NCI-H187 treated with DMSO at 0.1 percent for 48 hours (cell line): ENCODE measurements around the gene CLCN1.
"Not testable (repeated sequence)": the region's sequence is repeated elsewhere in the genome, so short reads cannot be mapped to it uniquely, and the experiment has no call there.

Source experiments
- DNase-seq: peaks from one replicate; lab custom pipeline; 2025; lab: John Stamatoyannopoulos, UW

Gene CLCN1

DNA sequence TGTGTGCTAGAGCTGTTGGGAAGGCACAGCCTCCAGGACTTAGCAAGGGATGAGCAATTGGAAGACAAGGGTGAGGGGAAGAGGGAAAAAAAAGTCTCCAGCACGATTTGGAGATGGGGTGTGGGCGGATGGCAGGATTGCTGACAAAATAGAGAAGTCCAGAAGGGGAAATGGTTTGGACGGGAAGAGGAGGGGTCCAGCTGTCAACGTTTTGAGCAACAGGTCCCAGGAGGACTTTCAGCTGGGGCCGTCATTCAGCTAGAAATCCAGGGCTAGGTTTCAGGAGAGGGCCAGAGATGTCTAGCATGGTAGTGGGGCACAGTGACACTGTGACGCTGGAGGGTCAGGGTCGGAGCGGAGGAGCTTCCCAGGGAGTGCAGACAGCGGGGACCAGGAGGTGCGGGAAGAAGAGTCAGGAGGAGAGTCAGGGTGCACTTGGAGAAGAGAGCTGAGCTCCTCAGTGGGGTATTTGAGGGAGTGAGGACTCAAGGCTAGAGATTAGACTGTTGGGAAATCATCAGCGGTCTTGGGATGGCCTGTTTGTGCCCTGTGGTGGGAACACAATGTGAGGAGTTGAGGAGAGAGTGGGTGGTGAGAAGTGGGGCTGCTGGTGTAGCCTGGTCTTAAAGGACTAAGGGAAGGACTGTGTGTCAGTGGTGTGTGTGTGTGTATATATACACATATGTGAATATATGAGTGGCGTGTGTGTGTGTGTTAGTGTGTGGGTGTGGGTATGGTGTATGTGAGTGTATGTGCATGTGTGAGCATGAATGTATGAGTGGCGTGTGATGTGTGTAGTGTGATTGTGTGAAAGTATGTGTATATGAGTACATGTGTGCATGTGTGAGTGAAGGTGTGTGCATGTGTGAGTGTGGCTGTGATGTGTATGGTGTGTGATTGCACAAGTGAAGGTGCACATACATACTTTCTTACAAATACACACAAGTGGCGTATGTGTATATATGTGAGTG is 69.0 kb downstream of the CLCN1 start:
- DNase-seq, result no peak

DNA sequence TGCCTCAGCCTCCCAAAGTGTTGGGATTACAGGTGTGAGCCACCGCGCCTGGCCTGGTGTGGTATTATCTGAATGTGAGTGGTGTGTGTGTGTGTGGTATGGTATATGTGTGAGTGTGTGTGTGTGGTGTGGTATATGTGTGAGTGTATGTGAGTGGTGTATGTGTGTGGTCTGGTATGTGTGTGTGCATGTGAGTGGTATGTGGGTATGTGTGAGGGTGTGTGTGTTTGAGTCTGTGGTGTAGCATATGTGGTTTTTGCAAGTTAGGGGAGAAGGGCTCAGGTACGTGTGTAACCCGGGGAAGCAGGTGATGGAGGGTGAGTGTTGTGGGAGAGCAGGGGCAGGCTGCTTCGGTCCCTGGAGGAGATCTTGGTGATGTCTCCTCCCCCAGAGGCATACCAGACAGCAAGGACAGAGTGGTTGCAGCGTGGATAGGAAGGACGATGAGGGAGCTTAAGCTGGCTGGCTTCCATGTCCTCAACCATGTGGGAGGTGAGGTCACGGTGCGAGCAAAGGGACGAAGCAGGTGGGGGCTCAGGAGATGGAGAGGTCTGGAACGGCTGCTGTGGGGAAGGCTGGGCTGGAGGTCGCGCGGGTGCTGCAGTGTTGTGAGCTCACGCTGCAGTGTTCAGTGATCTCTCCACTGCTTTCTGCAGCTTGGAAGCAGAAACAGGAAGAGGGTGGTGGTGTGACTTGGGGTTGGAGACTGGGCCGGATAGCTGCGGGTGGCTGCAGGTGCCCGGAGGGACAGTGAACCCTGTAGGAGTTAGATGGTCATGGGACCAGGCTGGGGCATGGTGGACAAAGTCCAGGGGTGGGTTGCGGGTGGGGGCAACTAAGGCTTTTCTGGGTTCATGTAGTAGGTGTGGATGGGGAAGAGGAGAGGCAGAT is 70.2 kb downstream of the CLCN1 start:
- DNase-seq, result no peak

DNA sequence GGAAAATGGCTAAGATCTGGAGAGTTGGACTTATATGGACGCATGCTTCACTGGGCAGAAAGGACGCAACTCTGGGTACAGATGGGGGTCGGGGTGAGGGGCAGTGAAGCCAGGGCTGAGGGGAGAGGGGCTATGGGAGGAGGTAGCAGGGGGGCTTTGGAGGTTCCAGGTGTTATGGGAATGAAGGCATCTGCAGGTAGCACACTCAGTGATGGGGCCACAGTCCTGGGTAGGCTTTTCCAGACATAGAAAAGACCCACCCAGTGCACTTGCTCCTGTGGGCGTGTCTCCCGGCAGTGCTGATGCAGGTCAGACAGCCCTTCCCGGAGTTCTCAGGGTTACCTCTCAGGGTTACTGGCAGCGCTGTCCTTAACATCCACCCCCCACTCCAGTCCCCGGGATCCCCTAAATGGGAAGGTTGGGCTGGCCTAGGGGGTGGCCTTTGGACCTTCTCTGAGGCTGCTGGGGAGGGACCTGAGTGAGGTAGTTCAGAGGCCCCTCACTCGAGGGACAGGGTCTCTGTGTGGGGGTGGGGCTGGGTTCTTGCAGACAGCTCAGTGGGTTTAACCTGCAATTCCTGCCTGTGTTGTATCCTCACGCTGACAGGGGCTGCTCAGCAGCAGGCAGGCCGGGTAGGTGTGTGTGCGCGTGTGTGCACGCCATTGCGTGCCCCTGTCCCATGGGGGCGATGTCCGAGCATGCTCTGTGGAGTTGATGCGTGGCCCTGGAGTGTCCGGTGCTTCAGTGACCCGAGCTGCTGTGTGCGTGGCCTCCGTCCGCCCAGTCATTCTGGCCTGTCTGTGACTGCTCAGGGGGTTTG is 71.5 kb downstream of the CLCN1 start:
- DNase-seq, result no peak

DNA sequence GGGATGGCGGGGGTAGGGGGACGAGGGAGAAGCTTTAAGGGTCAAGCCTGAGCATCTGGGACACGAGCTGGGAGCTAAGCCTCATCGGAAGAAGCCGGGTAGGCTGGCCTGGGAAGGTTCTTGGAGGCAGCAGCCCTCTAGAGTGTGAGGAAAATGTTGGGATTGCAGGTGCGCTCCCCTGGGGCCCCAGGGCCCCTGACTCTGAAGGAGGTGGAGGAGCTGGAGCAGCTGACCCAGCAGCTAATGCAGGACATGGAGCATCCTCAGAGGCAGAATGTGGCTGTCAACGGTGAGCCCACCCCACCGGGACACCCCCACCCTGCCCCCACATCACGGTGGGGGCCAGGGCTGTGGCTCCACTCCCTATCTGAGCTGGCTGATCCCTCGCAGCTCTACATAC is 72.1 kb downstream of the CLCN1 start:
- DNase-seq, result no peak

DNA sequence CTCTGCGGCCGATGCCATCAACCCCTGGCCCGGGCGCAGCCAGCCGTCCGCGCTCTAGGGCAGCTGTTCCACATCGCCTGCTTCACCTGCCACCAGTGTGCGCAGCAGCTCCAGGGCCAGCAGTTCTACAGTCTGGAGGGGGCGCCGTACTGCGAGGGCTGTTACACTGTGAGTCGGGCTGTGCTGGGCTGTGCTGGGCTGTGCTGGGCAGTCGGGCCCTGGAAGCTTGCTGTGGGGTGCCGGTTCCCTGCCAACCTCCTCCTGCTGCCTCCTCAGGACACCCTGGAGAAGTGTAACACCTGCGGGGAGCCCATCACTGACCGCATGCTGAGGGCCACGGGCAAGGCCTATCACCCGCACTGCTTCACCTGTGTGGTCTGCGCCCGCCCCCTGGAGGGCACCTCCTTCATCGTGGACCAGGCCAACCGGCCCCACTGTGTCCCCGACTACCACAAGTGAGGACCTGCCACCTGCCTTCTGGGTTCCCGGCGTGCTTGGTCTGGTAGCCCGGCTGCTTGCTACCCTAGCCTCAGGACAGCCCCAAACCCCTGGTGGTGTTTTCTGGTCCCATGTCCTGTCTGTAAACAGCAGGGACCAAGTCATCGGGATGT is 72.7 kb downstream of the CLCN1 start:
- DNase-seq, result no peak

DNA sequence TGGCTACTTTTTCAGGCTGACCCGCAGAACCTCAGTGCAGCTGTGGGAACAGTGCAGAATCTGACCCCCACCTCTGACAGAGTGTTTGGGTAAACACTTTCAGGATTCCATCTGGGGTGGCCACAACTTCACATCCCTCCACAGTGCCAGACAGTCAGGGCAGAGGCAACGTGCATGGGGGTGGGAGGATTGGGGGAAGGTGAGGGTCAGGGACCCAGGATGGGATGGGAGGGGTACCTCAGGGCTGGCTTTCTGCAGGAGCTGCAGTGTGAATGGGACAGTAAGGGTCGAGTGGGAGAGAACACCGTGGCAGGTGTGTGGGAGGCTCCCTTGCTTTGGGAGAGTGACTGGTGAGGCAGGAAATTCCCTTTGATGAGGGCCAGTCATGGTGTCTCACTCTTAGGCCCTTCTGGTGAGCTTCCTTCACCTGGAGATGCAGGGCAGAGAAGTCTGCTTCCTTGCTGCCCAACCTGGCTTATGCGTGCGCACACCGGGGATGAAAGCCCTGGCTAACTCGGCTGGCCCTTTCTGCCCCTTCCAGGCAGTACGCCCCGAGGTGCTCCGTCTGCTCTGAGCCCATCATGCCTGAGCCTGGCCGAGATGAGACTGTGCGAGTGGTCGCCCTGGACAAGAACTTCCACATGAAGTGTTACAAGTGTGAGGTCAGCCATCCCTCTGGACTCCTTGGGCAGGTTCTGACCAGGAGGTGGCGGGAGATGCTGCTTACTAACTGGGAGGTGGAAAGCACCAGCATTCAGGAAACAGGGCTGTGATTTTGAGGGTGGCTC is 73.6 kb downstream of the CLCN1 start:
- no peak for DNase-seq

DNA sequence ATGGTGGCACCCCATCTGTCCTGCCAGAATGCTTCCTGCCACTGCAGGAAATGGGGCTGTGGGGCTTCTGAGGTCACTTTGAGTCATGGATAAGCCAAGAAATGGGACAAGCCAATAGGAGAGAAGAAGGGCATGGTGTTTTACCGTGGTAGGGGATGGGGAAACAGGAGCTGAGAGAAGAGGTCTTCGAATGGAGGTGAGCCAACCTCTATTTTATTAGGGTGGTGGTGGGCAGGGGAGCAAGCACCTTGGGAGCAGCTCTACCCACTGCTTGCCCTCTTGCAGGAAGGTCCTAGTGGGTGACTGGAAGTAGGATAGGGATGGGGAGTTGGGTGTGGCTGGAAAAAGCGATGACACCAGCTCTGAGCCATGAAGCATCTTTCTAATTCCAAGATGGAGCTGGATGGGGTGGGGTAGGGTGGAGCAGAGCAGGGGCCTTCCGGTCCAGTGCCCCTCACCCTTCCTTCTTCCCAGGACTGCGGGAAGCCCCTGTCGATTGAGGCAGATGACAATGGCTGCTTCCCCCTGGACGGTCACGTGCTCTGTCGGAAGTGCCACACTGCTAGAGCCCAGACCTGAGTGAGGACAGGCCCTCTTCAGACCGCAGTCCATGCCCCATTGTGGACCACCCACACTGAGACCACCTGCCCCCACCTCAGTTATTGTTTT is 74.3 kb downstream of the CLCN1 start:
- no peak for DNase-seq

DNA sequence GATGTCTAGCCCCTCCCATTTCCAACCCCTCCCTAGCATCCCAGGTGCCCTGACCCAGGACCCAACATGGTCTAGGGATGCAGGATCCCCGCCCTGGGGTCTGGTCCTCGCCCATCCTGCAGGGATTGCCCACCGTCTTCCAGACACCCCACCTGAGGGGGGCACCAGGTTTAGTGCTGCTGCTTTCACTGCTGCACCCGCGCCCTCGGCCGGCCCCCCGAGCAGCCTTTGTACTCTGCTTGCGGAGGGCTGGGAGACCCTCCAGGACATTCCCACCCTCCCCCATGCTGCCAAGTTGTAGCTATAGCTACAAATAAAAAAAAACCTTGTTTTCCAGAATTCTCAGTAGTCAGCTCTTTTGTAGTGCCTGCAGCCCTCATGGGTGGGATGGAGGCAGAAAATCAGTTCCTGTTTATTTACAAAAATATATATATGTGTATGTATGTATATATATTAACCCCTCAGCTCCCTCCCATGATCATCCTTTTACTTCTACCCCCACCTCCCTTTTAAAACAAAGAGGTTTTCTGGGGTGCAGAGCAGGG is 74.9 kb downstream of the CLCN1 start:
- no peak for DNase-seq

DNA sequence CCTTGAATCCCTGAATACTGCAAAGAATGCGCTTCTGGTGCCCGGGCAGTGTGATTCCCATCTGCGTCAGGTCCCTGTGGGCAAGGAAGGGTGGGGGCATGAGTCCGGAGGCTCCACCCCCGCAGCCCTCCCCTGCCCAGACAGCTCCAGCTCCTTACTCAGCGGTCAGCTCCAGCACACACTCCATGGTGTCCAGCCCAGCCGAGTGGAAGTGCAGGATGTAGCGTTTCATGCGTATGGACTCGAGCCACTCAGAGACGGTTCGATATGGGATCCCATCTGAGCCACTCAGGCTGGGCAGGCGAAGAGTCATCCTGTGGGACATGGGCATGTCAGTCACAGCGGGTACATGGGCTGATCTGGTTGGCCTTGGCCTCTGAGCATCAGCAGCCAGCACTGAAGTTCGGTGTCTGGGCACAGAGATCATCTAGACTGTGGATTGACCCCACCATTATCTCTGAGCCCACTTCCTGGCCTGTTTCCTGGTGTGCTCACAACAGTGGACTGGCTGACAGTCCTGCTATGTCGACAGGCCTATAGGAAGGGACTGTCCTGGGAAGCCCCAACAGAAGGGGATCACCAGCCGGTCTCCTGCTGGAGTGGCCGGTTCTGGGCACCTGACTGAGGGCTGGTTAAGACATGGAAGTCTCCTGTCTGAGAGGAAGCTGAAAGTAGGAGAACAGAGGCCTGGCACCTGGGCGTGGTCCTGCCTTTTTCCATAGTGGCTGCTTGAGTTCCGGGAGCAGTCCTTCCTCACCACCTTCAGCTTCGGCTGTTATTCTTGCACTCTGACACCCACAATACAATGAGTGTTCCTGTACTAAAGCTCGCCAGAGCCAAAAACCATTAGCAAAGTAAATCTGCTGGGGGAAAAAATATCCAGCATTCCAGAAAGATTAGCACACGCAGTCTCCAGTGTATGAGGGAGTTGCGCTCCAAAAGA is 75.8 kb downstream of the CLCN1 start:
- no peak for DNase-seq

DNA sequence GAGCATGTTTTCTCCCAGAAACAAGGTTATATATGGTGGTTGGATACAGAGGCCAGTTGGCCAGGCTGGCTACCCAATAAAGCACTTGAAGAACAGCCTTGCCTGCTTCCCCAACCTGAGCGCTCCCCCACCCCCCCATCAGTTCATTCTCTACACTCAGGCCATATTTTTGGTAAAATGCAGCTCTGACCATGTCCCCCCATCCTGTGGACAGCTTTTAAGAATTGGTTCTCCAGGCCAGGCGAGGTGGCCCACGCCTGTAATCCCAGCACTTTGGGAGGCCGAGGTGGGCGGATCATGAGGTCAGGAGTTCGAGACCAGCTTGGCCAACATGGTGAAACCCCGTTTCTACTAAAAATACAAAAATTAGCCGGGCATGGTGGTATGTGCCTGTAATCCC is 76.5 kb downstream of the CLCN1 start:
- not testable (repeated sequence) for DNase-seq

DNA sequence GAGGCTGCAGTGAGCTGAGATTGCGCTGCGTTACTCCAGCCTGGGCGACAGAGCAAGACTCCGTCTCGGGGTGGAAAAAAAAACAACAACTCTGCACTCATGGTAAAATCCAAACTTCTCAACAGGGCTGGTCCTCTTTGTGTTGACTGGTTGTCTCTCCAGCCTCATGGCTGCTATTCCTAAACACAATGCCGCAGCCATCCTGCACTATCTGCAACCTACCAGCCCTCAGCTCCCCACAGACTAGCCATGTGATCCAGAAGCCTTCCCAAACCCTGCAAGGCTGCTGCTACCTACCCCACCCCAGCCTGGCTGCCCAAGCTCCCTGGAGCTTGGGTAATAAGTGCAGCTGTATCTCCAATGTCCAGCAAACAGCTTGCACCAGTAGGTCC is 77.0 kb downstream of the CLCN1 start:
- no peak for DNase-seq

DNA sequence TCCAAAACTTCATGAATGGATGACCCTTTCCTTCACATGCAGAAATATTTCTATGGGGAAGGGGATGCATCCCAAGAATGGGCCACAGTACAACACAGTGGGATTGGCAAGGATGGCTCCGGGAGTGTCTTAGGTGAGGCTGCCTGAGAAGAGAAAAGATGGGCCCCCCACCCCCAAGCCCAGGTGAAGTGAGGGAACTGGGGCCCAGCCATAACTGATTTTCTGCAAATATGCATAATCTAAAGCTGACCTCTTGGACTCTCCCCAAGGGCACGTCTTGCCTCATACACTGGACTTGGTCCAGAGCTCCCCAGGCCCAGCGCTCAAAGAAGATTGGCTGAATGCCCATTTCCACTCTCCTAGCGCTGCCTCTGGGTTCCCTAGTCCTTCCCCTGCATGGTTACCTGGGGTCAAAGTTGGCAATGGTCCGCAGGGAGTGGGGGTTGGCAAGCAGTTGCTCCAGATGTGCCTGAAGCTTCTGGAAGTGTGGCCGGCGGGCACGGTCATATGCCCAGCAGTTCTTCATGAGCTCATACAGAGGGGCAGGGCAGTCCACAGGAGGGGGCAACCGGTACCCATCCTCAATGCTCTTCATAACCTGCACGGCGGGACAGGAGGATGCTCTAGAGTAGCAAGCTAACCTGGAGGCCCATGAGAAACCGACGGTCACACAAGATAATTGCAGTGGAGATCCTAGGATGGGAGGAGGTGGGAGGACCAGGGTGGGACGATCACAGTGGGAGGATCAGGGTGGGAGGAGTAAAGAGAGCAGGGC is 77.5 kb downstream of the CLCN1 start:
- DNase-seq, result no peak

DNA sequence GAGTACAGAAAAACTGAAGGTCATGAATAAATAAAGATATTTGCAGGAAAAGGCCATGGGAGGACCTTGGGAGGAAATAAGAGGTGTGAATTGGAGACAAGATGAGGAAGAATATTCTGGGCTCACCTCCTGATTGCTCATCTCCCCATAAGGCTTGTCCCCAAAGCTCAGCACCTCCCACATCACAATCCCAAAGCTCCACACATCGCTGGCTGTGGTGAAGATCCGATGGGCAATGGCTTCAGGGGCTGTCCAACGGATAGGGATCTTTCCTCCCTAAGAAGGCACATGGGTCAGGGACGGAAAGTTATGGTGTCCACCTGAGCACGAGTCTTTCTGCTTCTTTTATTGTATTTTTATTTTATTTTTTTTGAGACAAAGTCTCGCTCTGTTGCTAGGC is 78.2 kb downstream of the CLCN1 start:
- no peak for DNase-seq

DNA sequence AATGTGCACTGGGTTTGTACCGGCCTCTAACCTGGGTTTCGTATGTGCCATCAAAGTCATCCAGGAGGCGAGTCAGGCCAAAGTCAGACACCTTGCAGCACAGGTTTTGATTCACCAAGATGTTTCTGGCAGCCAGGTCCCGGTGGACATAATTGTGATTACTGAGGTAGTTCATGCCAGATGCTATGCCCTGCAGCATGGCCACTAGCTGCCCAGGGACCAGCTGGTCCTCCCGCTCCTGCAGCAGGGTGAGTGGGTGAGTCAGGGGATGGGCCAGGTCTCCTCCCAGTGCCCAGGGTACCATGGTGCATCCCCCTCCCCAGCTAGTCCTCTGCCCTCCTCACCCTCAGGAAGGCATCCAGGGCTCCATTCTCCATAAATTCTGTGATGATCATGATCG is 78.9 kb downstream of the CLCN1 start:
- DNase-seq, result no peak

DNA sequence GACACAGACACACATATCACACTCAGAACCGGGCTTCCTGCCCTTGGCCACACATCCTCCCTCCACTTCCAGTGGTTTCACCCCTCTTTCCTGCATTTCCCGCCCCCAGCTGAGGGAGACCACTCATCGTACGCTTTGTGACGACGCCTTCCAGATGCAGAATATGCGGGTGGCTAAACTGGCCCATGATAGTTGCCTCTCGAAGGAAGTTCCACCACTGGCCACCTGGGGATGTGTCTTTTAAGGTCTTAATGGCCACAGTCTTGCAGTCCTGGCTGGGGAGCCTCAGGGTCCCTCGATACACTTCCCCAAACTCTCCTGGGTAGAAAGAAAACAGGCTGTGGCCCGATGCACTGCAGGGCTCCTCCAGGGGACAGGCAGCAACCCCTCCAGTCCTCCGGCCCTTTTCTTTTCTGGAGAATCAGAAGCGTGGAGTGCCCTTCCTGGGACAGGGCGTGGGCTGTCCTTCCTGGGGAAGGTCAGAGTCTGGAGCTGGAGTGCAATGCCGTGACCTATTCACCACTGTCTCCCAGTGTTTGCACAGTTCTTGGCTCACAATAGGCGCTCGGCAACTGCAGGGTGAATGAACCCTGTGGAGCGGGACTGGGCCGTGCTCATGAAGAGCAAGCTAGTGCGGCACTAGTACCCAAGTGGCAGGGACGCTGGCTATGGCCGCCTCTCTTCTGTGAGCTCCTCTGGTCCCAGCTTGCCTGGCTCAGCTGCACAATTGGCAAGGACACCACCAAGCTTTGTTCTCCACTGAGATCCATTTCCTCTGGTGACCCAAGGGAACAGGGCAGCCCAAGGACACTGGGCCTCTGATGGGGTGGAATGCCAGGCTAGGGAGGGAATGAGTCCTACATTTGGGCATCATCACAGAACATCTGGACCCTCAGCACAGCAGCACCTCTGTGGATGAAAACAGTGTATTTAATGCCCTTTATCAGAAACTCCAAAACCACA is 79.6 kb downstream of the CLCN1 start:
- DNase-seq, result no peak

DNA sequence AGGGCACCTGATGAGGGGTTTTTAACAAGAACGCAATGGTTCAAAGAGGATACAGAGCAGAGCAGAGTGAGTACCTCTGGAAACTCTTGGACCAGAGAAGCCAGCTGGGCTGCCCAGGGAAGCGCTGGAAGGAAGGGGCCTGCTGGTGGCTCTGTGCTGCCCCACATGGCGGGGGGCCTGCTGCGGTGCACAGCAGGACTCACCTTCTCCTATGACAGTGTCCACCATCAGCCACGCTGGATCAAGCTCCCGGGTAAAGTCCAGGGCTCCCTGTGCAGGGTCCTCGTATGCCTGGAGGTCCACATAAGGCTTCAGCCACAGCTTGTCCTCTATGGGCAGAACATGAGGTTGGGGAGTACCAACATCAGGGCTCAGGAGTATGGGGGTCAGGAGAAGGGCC is 80.3 kb downstream of the CLCN1 start:
- DNase-seq, result no peak
